Mesenchymal stem cell (in vitro differentiated cells and primary cell): ENCODE data around the gene ERI3.

Experiments used
- DNase-seq: peaks from one replicate; pipeline ENCODE4 v3.0.0-alpha.2; 2013
- H2AFZ ChIP-seq: one replicate; pipeline ENCODE4 v1.6.1; 2013; ENCODE audit warnings: low read depth, mild to moderate bottlenecking, control low read depth, inconsistent platforms, low read length, moderate library complexity
- H2AK5ac ChIP-seq: 2 replicates; pipeline ENCODE4 v1.6.1; 2013; ENCODE audit warnings: low read length, moderate library complexity, mild to moderate bottlenecking, inconsistent platforms; ENCODE audit not compliant: severe bottlenecking
- H2BK120ac ChIP-seq: one replicate; pipeline ENCODE4 v1.6.1; 2013; ENCODE audit warnings: low read depth, mild to moderate bottlenecking, inconsistent platforms, low read length, moderate library complexity
- H2BK12ac ChIP-seq, 2 experiments: one replicate each; pipeline ENCODE4 v1.6.1; 2013; ENCODE audit warnings: inconsistent platforms in 2 of 2, low read length in 2 of 2, mild to moderate bottlenecking in 2 of 2, moderate library complexity in 2 of 2, control low read depth in 1 of 2
- H2BK15ac ChIP-seq: one replicate; pipeline ENCODE4 v1.6.1; 2013; ENCODE audit warnings: mild to moderate bottlenecking, low read depth, inconsistent platforms; ENCODE audit not compliant: poor library complexity, severe bottlenecking
- H2BK5ac ChIP-seq: 2 replicates; pipeline ENCODE4 v1.6.1; 2013; ENCODE audit warnings: low read depth, mild to moderate bottlenecking, low read length, control low read depth, inconsistent platforms; ENCODE audit not compliant: poor library complexity, severe bottlenecking
- H3K14ac ChIP-seq, 2 experiments: one replicate each; pipeline ENCODE4 v1.6.1; 2013; ENCODE audit warnings: inconsistent platforms in 2 of 2, low read length in 2 of 2, control low read depth in 1 of 2, mild to moderate bottlenecking in 1 of 2, moderate library complexity in 1 of 2
- H3K18ac ChIP-seq, 2 experiments: one replicate each; pipeline ENCODE4 v1.6.1; 2013; ENCODE audit warnings: inconsistent platforms in 2 of 2, low read length in 2 of 2, control low read depth in 1 of 2, low read depth in 1 of 2, mild to moderate bottlenecking in 1 of 2
- H3K23ac ChIP-seq, 2 experiments: one replicate each; pipeline ENCODE4 v1.6.1; 2013; ENCODE audit warnings: inconsistent platforms in 2 of 2, low read length in 2 of 2, mild to moderate bottlenecking in 2 of 2, moderate library complexity in 2 of 2, control low read depth in 1 of 2
- H3K27ac ChIP-seq: 2 replicates; pipeline ENCODE4 v1.5.1; 2013; ENCODE audit warnings: mild to moderate bottlenecking, moderate library complexity, low read length, control low read depth, inconsistent platforms; ENCODE audit not compliant: poor library complexity, severe bottlenecking
- H3K27me3 ChIP-seq, 2 experiments: 2 replicates each; pipeline versions ENCODE4 v1.6.1 to v1.7.0; 2013; ENCODE audit warnings: low read length in 2 of 2, mild to moderate bottlenecking in 2 of 2, moderate library complexity in 2 of 2, control low read depth in 1 of 2, inconsistent platforms in 1 of 2; ENCODE audit not compliant: control insufficient read depth in 1 of 2, insufficient read depth in 1 of 2
- H3K36me3 ChIP-seq, 2 experiments: 2 replicates each; pipeline versions ENCODE4 v1.6.1 to v1.7.0; 2013; ENCODE audit warnings: low read length in 2 of 2, control low read depth in 1 of 2, inconsistent platforms in 1 of 2, low read depth in 1 of 2, mild to moderate bottlenecking in 1 of 2; ENCODE audit not compliant: insufficient read depth in 2 of 2, control insufficient read depth in 1 of 2
- H3K4ac ChIP-seq, 2 experiments: one replicate each; pipeline ENCODE4 v1.6.1; 2013; ENCODE audit warnings: inconsistent platforms in 2 of 2, low read length in 2 of 2, mild to moderate bottlenecking in 2 of 2, moderate library complexity in 2 of 2, control low read depth in 1 of 2, low read depth in 1 of 2
- H3K4me1 ChIP-seq: 2 replicates; pipeline ENCODE4 v1.6.1; 2013; ENCODE audit warnings: low read depth, low read length, control low read depth; ENCODE audit not compliant: control insufficient read depth, insufficient read depth
- H3K4me2 ChIP-seq: 2 replicates; pipeline ENCODE4 v1.6.1; 2013; ENCODE audit warnings: low read length, mild to moderate bottlenecking, inconsistent platforms; ENCODE audit not compliant: poor library complexity, severe bottlenecking
- H3K4me3 ChIP-seq, 2 experiments: 2 replicates each; pipeline versions ENCODE4 v1.5.1 to v1.7.0; 2013; ENCODE audit warnings: low read length in 2 of 2, mild to moderate bottlenecking in 2 of 2, control low read depth in 1 of 2, low read depth in 1 of 2; ENCODE audit not compliant: insufficient read depth in 1 of 2
- H3K79me1 ChIP-seq: replicated peaks from 2 replicates; pipeline ENCODE4 v1.6.1; 2013; ENCODE audit warnings: mild to moderate bottlenecking, control low read depth, low read length, inconsistent platforms; ENCODE audit not compliant: poor library complexity, severe bottlenecking
- H3K9ac ChIP-seq: 2 replicates; pipeline ENCODE4 v1.7.0; 2013; ENCODE audit warnings: mild to moderate bottlenecking, low read length, moderate library complexity
- H3K9me3 ChIP-seq: 2 replicates; pipeline ENCODE4 v1.7.0; 2013; ENCODE audit warnings: mild to moderate bottlenecking, low read length; ENCODE audit not compliant: control insufficient read depth
- H4K8ac ChIP-seq: one replicate; pipeline ENCODE4 v1.6.1; 2013; ENCODE audit warnings: inconsistent platforms, mild to moderate bottlenecking, low read length, moderate library complexity
- H4K91ac ChIP-seq: one replicate; pipeline ENCODE4 v1.6.1; 2013; ENCODE audit warnings: mild to moderate bottlenecking, low read length, inconsistent platforms
- WGBS: methylation state at CpG from one replicate; pipeline ENCODE4 v1.1.7; 2013; ENCODE audit warnings: mixed read lengths; 5-methylcytosine and 5-hydroxymethylcytosine counted together

The ERI3 gene

DNA sequence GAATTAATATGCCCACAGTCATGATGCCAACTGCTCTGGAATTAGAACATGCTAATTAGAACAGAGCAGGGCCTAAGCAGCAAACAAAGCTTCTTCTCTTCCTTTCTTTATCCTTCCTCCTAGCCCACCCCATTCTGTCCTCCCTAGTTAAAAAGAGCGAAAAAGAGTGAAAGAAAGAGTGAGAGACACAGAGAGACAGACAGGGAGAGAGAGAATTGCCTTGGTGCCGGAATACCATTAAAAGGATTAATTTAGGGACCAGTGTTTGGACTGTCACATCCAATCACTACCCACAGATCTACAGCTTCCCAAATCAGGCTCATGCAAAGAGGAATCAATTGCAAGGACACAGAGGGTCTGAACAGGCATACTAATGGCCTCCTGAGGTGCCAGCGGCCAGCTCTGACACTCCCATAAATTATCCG, 7.0 kb downstream of the ERI3 start:
- Histone ChIP-seq H3K9ac (peak overlapping the region; percentile 59), H3K4me2 (no peak overlapping the region), H3K14ac (no peak overlapping the region), H2AK5ac (no peak overlapping the region), H3K23ac (no peak overlapping the region), H3K4ac (no peak overlapping the region), H2BK5ac (no peak overlapping the region), H2BK12ac (no peak overlapping the region), H3K79me1 (peaks cover 48% of the 10 kb centered on the region), H3K18ac (no peak overlapping the region), H2AFZ (no peak overlapping the region), H4K91ac (no peak overlapping the region), H3K27ac (no peak overlapping the region), H4K8ac (no peak overlapping the region), H3K4me3 (no peak overlapping the region), H2BK120ac (no peak overlapping the region), H3K4me1 (no peaks in the 10 kb centered on the region), H2BK15ac (no peak overlapping the region), H3K9me3 (no peaks in the 10 kb centered on the region), H3K27me3 (no peaks in the 10 kb centered on the region), H3K36me3 (peaks cover 0 to 8% of the 10 kb centered on the region in 2 experiments)
- no peak for DNase-seq
- WGBS = 85% methylated on average over 2 of the region's 4 CpGs

DNA sequence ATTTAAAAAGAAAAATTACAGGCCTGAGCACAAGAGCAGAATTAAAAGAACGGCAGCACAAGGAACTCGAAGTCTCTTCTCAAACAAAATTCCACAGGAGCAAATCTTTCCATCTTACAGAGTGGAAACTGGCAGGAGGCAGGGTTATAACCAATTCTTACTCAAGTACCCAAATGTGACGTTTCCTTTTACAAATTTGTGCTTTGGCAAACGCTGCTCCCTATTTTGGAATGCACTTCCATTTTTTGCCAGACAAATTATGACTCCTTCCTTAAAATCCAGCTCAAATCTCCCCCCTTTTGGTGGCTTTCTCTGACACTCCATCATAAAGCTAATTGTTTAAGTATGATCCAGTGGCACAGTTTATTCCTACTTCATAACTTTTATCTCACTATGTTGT, 7.8 kb downstream of the ERI3 start:
- H3K79me1 ChIP-seq = peaks cover 48% of the 10 kb centered on the region
- H2BK12ac ChIP-seq = no peak overlapping the region
- H4K91ac ChIP-seq = no peak overlapping the region
- H3K18ac ChIP-seq = no peak overlapping the region
- H2BK120ac ChIP-seq = no peak overlapping the region
- no peak overlapping the region for H2BK15ac ChIP-seq
- no peak overlapping the region for H3K4me3 ChIP-seq
- H3K9me3 ChIP-seq = no peaks in the 10 kb centered on the region
- no peak overlapping the region for H3K4ac ChIP-seq
- no peak overlapping the region for H3K27ac ChIP-seq
- no peaks in the 10 kb centered on the region for H3K27me3 ChIP-seq
- no peak overlapping the region for H2AK5ac ChIP-seq
- H2BK5ac ChIP-seq = no peak overlapping the region
- no peak overlapping the region for H3K23ac ChIP-seq
- no peak overlapping the region for H2AFZ ChIP-seq
- H3K4me2 ChIP-seq = no peak overlapping the region
- no peak overlapping the region for H3K14ac ChIP-seq
- H3K36me3 ChIP-seq = peaks cover 0 to 8% of the 10 kb centered on the region in 2 experiments
- WGBS = 96% methylated on average over 4 of the region's 4 CpGs
- H4K8ac ChIP-seq = no peak overlapping the region
- H3K4me1 ChIP-seq = no peaks in the 10 kb centered on the region
- no peak for DNase-seq
- peak overlapping the region; percentile 59 for H3K9ac ChIP-seq

DNA sequence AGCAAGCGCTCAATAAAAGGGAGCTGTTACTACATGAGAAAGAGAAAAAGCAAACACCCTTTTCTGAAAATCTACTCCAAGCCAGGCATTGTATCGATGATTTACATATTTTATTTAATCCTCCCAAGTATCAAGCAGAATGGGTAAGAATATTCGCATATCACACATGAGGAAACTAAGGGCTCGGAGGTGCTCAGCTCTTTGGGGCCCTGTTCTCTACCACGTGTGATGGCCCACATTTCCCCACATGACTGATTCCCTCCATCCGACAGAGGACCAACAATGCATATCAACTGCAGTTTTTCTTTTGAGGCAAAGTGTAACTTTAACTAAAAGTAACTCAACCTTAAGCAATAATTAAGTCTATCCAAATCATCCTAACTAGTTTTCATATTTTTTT, 8.2 kb downstream of the ERI3 start:
- peaks cover 2% of the 10 kb centered on the region for H3K4me1 ChIP-seq
- no peak overlapping the region for H3K23ac ChIP-seq
- no peak overlapping the region for H4K91ac ChIP-seq
- no peak overlapping the region for H3K4ac ChIP-seq
- H2BK12ac ChIP-seq = no peak overlapping the region
- H3K36me3 ChIP-seq = peaks cover 3 to 8% of the 10 kb centered on the region in 2 experiments
- H3K4me3 ChIP-seq = no peak overlapping the region
- 95% methylated on average over 6 of the region's 6 CpGs for WGBS
- peak overlapping the region; percentile 59 for H3K9ac ChIP-seq
- no peak overlapping the region for H3K4me2 ChIP-seq
- no peaks in the 10 kb centered on the region for H3K27me3 ChIP-seq
- H2AFZ ChIP-seq = no peak overlapping the region
- no peak overlapping the region for H2BK120ac ChIP-seq
- peaks cover 48% of the 10 kb centered on the region for H3K79me1 ChIP-seq
- no peak overlapping the region for H4K8ac ChIP-seq
- no peak overlapping the region for H2BK5ac ChIP-seq
- H3K14ac ChIP-seq = no peak overlapping the region
- H3K27ac ChIP-seq = no peak overlapping the region
- H3K18ac ChIP-seq = no peak overlapping the region
- DNase-seq = no peak
- no peaks in the 10 kb centered on the region for H3K9me3 ChIP-seq
- no peak overlapping the region for H2AK5ac ChIP-seq
- no peak overlapping the region for H2BK15ac ChIP-seq

DNA sequence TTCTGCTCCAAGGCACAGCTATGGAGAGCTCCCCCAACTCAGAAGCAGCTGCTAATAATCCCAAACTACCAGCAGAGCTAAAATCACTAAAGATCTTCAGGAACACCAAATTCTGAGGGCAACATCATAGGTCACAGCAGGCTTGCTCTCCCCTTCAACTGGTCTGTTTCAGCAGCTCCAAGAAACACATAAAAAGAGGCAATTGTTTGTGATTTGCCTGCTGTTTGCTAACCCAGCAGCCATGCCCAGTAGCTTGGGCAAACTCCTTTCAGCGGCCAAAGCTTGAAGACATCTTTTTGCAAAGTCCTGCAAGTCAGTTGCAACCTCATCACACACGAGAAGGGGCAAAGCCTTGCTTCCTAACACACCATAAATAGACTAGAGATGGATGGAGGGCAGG, 8.9 kb downstream of the ERI3 start:
- no peaks in the 10 kb centered on the region for H3K27me3 ChIP-seq
- WGBS = 100% methylated on average over 1 of the region's 2 CpGs
- DNase-seq = no peak
- H3K14ac ChIP-seq = no peak overlapping the region
- H3K4ac ChIP-seq = no peak overlapping the region
- no peak overlapping the region for H3K27ac ChIP-seq
- no peak overlapping the region for H4K91ac ChIP-seq
- no peak overlapping the region for H2BK15ac ChIP-seq
- H2BK12ac ChIP-seq = no peak overlapping the region
- H2BK5ac ChIP-seq = no peak overlapping the region
- no peak overlapping the region for H2AFZ ChIP-seq
- peaks cover 2% of the 10 kb centered on the region for H3K4me1 ChIP-seq
- H3K18ac ChIP-seq = no peak overlapping the region
- peaks cover 3 to 8% of the 10 kb centered on the region in 2 experiments for H3K36me3 ChIP-seq
- H3K79me1 ChIP-seq = peaks cover 48% of the 10 kb centered on the region
- H2BK120ac ChIP-seq = no peak overlapping the region
- H3K9ac ChIP-seq = no peak overlapping the region
- no peak overlapping the region for H4K8ac ChIP-seq
- H3K4me2 ChIP-seq = no peak overlapping the region
- no peak overlapping the region for H3K23ac ChIP-seq
- H2AK5ac ChIP-seq = no peak overlapping the region
- no peaks in the 10 kb centered on the region for H3K9me3 ChIP-seq
- no peak overlapping the region for H3K4me3 ChIP-seq
